ENCODE results near the gene AP1S2.

AP1S2 gene

DNA sequence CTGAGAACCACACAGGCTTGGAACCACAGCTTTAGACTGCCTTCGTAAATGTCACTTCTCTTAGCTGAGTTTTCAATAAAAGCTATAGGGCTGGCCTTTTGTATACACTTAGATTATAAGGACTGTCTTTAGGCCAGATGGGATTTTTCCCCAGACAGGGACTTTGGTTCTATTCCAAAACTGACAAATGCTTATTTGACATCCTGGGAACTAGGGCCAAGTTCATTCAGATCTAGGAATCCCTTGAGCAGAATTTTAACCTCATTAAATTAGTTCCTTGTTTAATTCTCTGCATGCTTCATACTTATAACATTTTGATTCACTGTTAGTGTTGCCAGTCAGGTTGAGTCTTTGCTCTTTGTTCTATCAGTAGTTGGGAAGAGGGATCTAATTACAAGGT is 41.2 kb downstream of the AP1S2 start:
- DNase-seq (ENCODE audit: low spot score), result no peak
- H3K27ac ChIP-seq, result no peak overlapping the region
- no peak overlapping the region for H3K4me3 ChIP-seq
- no peak for TF ChIP-seq CTCF (IDR thresholded peaks at IDR 0.05)

DNA sequence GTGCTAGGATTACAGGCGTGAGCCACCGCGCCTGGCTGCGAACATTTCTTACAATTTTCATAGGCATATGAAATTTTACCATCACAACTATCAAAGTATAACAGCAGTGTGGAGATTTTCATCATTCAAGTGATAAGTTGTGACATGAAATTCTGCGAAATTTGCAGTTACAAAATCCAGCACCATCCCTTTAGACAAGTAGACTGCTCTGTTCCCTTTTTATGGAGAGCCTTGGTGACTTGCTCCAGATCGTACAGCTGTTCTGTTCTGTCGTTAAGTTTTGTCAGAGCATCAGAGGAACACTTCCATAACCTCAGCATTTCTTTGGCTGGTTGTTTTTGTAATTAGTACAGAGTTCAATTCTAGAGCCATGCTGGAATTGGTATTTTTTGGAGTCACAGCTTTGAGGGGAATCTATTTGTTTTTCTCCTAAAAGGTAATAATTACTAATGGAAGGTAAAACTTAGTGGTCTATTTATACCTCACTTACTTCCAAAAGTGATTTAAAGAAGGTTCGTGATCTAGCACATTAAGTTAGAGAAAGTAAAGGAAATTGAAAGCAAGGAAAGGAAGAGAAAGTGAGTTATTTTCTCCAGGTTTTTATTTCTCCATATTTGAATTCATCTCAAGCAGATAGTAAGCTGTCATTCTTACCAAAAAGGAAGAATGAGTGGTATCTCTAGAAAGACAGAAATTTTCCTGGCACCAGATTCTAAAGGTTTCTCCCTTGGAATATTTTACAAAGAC is 42.2 kb downstream of the AP1S2 start:
- TF ChIP-seq CTCF (IDR thresholded peaks at IDR 0.05), result no peak
- no peak overlapping the region for H3K4me3 ChIP-seq
- no peak overlapping the region for H3K27ac ChIP-seq
- no peak for DNase-seq (ENCODE audit: low spot score)

DNA sequence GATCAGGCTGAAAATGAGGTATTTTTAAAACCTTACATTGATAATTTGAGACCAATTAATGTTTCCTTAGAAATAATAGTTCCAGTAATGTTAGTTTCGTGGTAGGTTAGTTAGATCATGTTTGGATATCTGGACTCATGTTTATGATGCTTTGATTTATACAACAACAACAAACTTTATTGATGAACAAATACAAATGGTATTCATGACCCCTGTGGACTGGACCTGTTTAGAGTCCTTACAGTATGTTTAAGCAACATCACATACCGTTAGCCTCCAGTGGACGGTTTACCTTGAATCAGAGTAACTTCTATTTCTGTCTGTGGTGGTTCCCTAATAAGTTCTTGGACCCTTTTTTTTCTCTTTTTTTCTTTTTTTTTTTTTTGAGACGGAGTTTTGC is 46.4 kb downstream of the AP1S2 start:
- no peak overlapping the region for H3K4me3 ChIP-seq
- no peak overlapping the region for H3K27ac ChIP-seq
- DNase-seq (ENCODE audit: low spot score), result no peak
- no peak for TF ChIP-seq CTCF (IDR thresholded peaks at IDR 0.05)

DNA sequence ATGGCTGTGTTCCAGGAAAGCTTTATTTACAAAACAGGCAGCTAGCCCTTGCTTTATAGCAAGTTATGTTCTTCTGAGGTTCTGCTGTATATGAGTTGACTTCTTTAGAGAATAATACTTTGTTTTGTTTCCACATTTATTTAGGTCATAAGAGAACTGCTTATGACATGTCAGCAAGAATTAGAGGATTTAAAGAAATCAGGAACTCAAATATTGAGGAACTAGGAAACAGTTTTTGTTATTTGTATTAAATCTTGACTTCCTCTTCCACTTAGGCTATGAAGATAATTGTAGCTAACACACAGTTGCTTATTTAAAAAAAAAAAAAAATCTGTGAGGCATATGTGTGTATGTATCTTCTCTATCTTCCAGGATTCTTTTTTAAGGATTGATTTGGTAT is 50.0 kb downstream of the AP1S2 start:
- Histone ChIP-seq H3K4me3 (no peak overlapping the region), H3K27ac (no peak overlapping the region)
- TF ChIP-seq CTCF (IDR thresholded peaks at IDR 0.05), result no peak
- no peak for DNase-seq (ENCODE audit: low spot score)

- no peak for DNase-seq (ENCODE audit: low spot score)
- Histone ChIP-seq H3K27ac (no peak overlapping the region), H3K4me3 (no peak overlapping the region)
- TF ChIP-seq CTCF (IDR thresholded peaks at IDR 0.05), result no peak
These were observed 56.9 kb downstream of the AP1S2 start for GRCh38 chrX:15797707-15798106.

GRCh38 chrX:15790769-15791290 is 63.8 kb downstream of the AP1S2 start:
- DNase-seq (ENCODE audit: low spot score), result no peak
- no peak for TF ChIP-seq CTCF (IDR thresholded peaks at IDR 0.05)
- Histone ChIP-seq H3K4me3 (peak overlapping the region; percentile 88), H3K27ac (peak overlapping the region; percentile 80 to 88)
